Measurements from ENCODE around the gene RFWD3. TPM values are rescaled to one million over a fixed set of nuclear protein-coding genes. Genes with fewer than 3 reads are reported as not detected.

The RFWD3 gene
- total and polyA plus RNA-seq, 2 experiments from 2014 or later, result 12.8 to 12.9 TPM

DNA sequence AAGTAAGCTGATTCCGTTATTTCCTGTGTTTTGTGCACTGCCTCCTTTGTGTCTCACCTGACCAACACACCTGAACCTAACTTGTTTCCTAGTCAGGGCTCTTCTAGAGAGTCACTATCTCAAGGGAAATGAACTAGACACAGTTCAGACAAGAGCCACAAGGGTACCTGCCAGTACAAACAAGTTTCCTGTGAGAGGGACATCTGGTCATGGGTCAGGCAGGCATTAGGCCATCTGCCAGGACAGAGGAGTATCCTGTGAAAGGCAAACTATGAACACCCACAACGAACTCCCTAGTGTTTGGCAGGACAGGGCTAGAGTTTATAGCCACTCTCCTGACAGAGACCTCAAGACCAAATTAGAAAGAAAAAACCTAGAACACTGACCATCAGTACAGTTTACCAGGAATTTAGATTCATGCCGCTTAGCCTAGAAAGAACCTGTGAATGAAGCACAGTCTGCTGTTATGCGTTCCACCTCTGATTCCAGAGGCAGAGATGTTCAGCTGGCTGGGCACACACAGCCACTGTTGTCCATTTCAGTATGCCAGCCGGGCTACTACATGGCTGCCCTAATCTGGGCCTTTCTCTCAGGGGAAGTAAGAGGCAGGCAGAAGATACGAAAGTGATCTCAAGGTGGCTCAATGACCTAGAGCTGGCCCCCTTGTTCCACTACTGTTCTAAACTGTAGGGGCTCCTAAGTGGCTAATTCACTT is 39.0 kb downstream of the RFWD3 start:
- WGBS (ENCODE audit: low lambda C conversion rate, missing lambda C conversion rate), result 86% methylated on average over 6 of the region's 6 CpGs
- Histone ChIP-seq H3K27me3 (no peaks in the 10 kb centered on the region), H3K9me3 (ENCODE audit: low read depth) (no peaks in the 10 kb centered on the region), H4K20me1 (ENCODE audit: insufficient read depth, poor library complexity, severe bottlenecking) (no peaks in the 10 kb centered on the region), H3K9me2 (replicated peaks; ENCODE audit: insufficient read depth) (no peaks in the 10 kb centered on the region), H3K4me1 (ENCODE audit: insufficient read depth) (no peaks in the 10 kb centered on the region), H3K27ac (no peak overlapping the region), H3K36me3 (replicated peaks; ENCODE audit: insufficient read depth, low read depth) (no peaks in the 10 kb centered on the region), H3K4me2 (no peak overlapping the region), H3K4me3 (no peak overlapping the region), H2AFZ (no peak overlapping the region), H3K79me2 (no peaks in the 10 kb centered on the region)
- no peak for TF ChIP-seq EZH2 (IDR thresholded peaks at IDR 0.05; ENCODE audit: borderline replicate concordance)
- no peak for TF ChIP-seq EZH2phosphoT487 (IDR thresholded peaks at IDR 0.05; ENCODE audit: low read depth, severe bottlenecking, unreplicated experiment)
- TF ChIP-seq CTCF (IDR thresholded peaks at IDR 0.05; ENCODE audit: poor library complexity), result no peak
- DNase-seq (ENCODE audit: low spot score), result no peak

GRCh38 chr16:74626741-74627416 is 39.8 kb downstream of the RFWD3 start:
- DNase-seq (ENCODE audit: low spot score), result no peak
- no peaks in the 10 kb centered on the region for H3K36me3 ChIP-seq (replicated peaks; ENCODE audit: insufficient read depth, low read depth)
- H2AFZ ChIP-seq, result no peak overlapping the region
- no peaks in the 10 kb centered on the region for H3K9me3 ChIP-seq (ENCODE audit: low read depth)
- no peak for TF ChIP-seq EZH2 (IDR thresholded peaks at IDR 0.05; ENCODE audit: borderline replicate concordance)
- no peak for TF ChIP-seq CTCF (IDR thresholded peaks at IDR 0.05; ENCODE audit: poor library complexity)
- TF ChIP-seq EZH2phosphoT487 (IDR thresholded peaks at IDR 0.05; ENCODE audit: low read depth, severe bottlenecking, unreplicated experiment), result no peak
- no peak overlapping the region for H3K4me3 ChIP-seq
- H3K27me3 ChIP-seq, result no peaks in the 10 kb centered on the region
- no peaks in the 10 kb centered on the region for H4K20me1 ChIP-seq (ENCODE audit: insufficient read depth, poor library complexity, severe bottlenecking)
- no peaks in the 10 kb centered on the region for H3K4me1 ChIP-seq (ENCODE audit: insufficient read depth)
- 0% methylated on average over 1 of the region's 1 CpG for WGBS (ENCODE audit: low lambda C conversion rate, missing lambda C conversion rate)
- no peaks in the 10 kb centered on the region for H3K9me2 ChIP-seq (replicated peaks; ENCODE audit: insufficient read depth)
- no peak overlapping the region for H3K27ac ChIP-seq
- peaks cover 4% of the 10 kb centered on the region for H3K79me2 ChIP-seq
- no peak overlapping the region for H3K4me2 ChIP-seq

DNA sequence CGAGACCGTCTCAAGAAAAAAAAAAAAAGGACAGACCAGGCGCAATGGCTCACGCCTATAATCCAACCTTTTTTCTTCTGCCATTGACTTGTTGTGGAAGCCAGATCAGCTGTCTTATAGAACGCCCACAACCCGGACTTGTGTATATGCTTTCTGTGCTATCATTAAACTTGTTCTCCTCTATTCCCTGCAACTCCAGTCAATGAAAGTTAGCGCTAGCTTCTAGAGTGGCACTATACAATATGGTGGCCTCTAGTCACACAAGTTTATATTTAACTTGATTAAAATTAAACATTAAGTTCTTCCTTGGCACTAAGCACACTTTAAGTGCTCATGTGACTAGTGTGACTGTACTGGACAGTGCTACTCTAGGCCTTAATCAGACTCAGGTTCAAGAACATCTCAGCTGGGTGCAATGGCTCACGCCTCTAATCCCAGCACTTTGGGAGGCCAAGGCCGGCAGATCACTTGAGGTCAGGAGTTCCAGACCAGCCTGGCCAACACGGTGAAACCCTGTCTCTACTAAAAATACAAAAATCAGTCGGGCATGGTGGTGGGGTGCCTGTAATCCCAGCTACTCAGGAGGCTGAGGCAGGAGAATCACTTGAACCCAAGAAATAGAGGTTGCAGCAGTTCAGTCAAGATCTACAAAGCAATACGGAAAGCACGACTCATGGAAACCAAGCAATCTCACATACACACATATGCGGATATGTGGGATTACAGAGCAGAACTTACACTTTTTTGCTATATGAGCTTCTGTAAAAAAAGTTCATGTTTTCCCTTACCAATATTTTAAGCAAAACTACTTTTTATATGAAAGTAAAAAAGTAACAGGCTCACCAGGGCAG is 41.0 kb downstream of the RFWD3 start:
- H3K4me3 ChIP-seq, result no peak overlapping the region
- H3K9me2 ChIP-seq (replicated peaks; ENCODE audit: insufficient read depth), result no peaks in the 10 kb centered on the region
- no peaks in the 10 kb centered on the region for H3K27me3 ChIP-seq
- H3K4me2 ChIP-seq, result no peak overlapping the region
- H3K27ac ChIP-seq, result no peak overlapping the region
- H3K9me3 ChIP-seq (ENCODE audit: low read depth), result no peaks in the 10 kb centered on the region
- DNase-seq (ENCODE audit: low spot score), result no peak
- WGBS (ENCODE audit: low lambda C conversion rate, missing lambda C conversion rate), result 97% methylated on average over 14 of the region's 14 CpGs
- peaks cover 4% of the 10 kb centered on the region for H3K79me2 ChIP-seq
- H4K20me1 ChIP-seq (ENCODE audit: insufficient read depth, poor library complexity, severe bottlenecking), result no peaks in the 10 kb centered on the region
- no peak for TF ChIP-seq CTCF (IDR thresholded peaks at IDR 0.05; ENCODE audit: poor library complexity)
- TF ChIP-seq EZH2phosphoT487 (IDR thresholded peaks at IDR 0.05; ENCODE audit: low read depth, severe bottlenecking, unreplicated experiment), result no peak
- TF ChIP-seq EZH2 (IDR thresholded peaks at IDR 0.05; ENCODE audit: borderline replicate concordance), result no peak
- H2AFZ ChIP-seq, result no peak overlapping the region
- H3K4me1 ChIP-seq (ENCODE audit: insufficient read depth), result no peaks in the 10 kb centered on the region
- H3K36me3 ChIP-seq (replicated peaks; ENCODE audit: insufficient read depth, low read depth), result no peaks in the 10 kb centered on the region
